GM10248 (cell line): ENCODE results near the gene FAM171A1.

Experiments
- CTCF ChIA-PET: fragments of 300-600 bp; sonication (Branson Sonifier 250); formaldehyde crosslinking; extraction: SDS; loops from one replicate; lab custom pipeline; 2021; ENCODE audit warnings: antibody characterized with exemption; lab: Yijun Ruan, JAX
- POLR2A ChIA-PET: fragments of 350-650 bp; sonication (Branson Sonifier 250); formaldehyde crosslinking; extraction: SDS; loops from one replicate; lab custom pipeline; 2020; ENCODE audit warnings: antibody characterized with exemption; lab: Yijun Ruan, JAX
- DNase-seq: peaks from one replicate; pipeline ENCODE4 v3.0.0; 2012; ENCODE audit errors: extremely low spot score
- TF ChIP-seq, protein P1 (sequence below): IDR thresholded peaks from 2 replicates; pipeline ENCODE4 v1.5.1; 2012; ENCODE audit warnings: mild to moderate bottlenecking, low read depth; ENCODE audit errors: extremely low read depth, missing control alignments, control extremely low read depth

Gene FAM171A1

DNA sequence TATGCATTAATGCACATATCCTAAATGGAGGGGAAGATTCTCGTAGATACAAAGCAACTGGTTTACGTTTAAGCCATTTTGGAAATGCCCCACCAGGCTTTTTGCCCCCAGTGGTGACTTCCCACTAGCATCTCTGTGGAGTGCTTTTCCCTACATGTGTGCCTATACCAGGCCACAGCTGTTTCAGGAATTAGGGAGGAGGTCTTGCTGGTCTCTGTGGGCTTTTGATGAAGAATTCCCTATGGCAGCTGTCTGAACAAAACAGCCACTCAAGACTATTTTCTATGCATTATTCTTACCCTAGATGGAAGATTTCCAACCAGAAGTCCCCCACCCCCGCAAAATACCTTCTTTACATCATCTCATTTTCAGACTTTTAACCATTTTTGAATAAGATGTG lies 150.6 kb downstream of the FAM171A1 start:
- POLR2A ChIA-PET: no interaction called here
- TF ChIP-seq, protein P1, sequence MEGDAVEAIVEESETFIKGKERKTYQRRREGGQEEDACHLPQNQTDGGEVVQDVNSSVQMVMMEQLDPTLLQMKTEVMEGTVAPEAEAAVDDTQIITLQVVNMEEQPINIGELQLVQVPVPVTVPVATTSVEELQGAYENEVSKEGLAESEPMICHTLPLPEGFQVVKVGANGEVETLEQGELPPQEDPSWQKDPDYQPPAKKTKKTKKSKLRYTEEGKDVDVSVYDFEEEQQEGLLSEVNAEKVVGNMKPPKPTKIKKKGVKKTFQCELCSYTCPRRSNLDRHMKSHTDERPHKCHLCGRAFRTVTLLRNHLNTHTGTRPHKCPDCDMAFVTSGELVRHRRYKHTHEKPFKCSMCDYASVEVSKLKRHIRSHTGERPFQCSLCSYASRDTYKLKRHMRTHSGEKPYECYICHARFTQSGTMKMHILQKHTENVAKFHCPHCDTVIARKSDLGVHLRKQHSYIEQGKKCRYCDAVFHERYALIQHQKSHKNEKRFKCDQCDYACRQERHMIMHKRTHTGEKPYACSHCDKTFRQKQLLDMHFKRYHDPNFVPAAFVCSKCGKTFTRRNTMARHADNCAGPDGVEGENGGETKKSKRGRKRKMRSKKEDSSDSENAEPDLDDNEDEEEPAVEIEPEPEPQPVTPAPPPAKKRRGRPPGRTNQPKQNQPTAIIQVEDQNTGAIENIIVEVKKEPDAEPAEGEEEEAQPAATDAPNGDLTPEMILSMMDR: no peak
- no peak for DNase-seq
- CTCF ChIA-PET: interaction anchor here (2.6 kb wide), 1 partner anchor 11 kb away, joined by 10 read pairs; no protein-coding TSS in a partner anchor

DNA sequence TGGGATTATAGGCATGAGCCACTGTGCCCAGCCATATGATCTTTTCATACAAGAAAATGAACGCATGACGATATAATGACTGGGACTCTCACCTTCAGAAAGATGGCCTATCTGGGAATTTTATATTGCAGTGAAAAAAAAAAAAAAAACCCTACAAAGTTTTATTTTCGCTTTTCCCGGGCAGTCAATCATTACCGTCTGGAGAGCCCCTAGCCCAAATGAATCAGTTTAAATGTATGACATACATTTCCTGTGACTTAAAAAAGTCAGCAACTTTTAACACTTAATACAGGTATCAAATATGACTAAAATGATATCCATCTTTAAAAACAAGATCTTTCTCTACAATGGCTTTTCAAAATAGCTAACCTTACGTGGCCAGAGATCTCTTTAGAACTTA lies 154.4 kb downstream of the FAM171A1 start:
- ChIA-PET POLR2A (no interaction called here), CTCF (no interaction called here)
- TF ChIP-seq, protein P1: no peak
- DNase-seq: no peak

- CTCF ChIA-PET: interaction anchor here (1.1 kb wide), 1 partner anchor 12 kb away, joined by 3 read pairs; no protein-coding TSS in a partner anchor
- POLR2A ChIA-PET: no interaction called here
- TF ChIP-seq, protein P1: no peak
- no peak for DNase-seq
Observed at GRCh38 chr10:15214237-15214636, 156.9 kb downstream of the FAM171A1 start.

DNA sequence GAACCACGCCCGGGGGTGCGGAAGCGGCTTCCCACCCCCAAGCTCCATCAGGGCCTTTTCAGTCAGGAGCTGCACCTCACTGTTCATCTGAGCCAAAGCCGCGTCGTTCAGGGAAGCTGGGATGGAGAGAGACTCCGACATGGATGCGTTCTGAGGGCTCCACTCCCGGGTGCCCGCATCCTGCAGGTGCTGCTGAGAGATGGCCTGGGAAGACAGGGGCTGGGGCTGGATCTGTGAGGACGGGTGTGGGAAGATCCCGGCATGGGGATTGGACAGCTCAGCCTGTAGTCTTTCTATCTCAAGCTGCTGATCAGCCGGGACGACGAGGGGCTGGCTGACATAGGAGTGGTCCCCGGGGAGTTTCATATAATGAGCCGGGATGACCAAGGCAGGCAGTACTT lies 157.6 kb downstream of the FAM171A1 start:
- TF ChIP-seq, protein P1: no peak
- POLR2A ChIA-PET: no interaction called here
- no peak for DNase-seq
- CTCF ChIA-PET: interaction anchor here (1.1 kb wide), 1 partner anchor 13 kb away, joined by 3 read pairs; no protein-coding TSS in a partner anchor

GRCh38 chr10:15211464-15211979 lies 159.6 kb downstream of the FAM171A1 start:
- ChIA-PET CTCF (interaction anchor here (1.1 to 1.8 kb wide), 6 partner anchors 10 to 27 kb away, joined by 5 to 7 read pairs (median 5); no protein-coding TSS in a partner anchor), POLR2A (no interaction called here)
- TF ChIP-seq, protein P1: no peak
- DNase-seq: no peak

DNA sequence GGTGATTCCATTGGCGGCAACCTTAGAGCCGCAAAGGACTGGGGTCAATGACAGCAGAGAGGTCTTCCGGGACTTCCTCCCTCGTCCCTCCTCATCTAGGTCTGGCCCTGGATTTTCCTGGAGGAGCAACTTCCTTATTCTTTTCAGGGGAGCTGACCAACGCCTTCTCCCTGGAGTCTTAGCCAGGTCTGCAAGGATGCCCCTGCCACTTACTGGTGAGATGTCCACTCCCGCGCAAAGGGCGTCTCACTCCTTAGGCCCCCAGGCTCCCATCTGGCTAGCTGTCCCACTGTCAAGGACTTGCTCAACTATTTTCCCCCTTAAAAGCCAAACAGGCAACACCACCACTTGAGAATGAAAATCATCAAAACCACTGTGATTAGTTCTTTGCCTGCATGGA lies 160.6 kb downstream of the FAM171A1 start:
- POLR2A ChIA-PET: no interaction called here
- TF ChIP-seq, protein P1: no peak
- CTCF ChIA-PET: interaction anchor here (0.6 to 1.8 kb wide), 10 partner anchors 9 to 160 kb away, joined by 3 to 7 read pairs (median 5); partner anchors contain the start of gene FAM171A1
- no peak for DNase-seq
